C4-2B (cell line): ENCODE results near the gene ZBED4.

Source experiments
- CTCF ChIP-seq: fragments of 450-650 bp; conservative IDR thresholded peaks from 2 replicates; pipeline ENCODE4 v1.5.1; 2017; ENCODE audit warnings: mild to moderate bottlenecking
- ZFX ChIP-seq: fragments of 450-650 bp; IDR thresholded peaks from 2 replicates; pipeline ENCODE4 v1.6.1; 2017

GRCh38 chr22:49920859-49921258 is 67.2 kb downstream of the ZBED4 start:
- no peak for TF ChIP-seq CTCF
- TF ChIP-seq ZFX, result no peak
